ENCODE measurements around the gene TNNT1. TPM values are rescaled to one million over a fixed set of nuclear protein-coding genes. Genes with fewer than 3 reads are reported as not detected.
A peak's percentile ranks its signal among the peaks of the same experiment; 100 is the strongest.

The TNNT1 gene
- total RNA-seq, 1 donor, result under 0.01 TPM

DNA sequence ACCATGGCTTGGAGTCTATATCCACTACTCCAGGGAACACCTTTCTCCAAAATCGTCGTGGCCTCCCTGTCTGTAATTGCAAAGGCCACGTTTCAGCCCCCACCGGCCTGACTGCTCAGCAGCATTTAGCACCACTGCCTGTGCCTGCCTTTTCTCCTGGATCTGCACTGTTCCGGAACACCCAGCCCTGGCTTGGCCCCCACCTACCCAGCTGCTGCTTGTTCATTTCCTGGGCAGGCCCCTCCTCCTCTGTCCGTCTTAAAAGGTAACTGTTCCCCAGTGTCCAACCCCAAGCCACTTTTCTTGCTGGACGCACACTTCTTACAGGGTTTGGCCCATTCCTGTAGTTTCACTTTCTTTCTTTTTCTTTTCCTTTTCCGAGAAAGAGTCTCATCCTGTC is 39.6 kb upstream of the TNNT1 start:
- TF ChIP-seq, protein P1, sequence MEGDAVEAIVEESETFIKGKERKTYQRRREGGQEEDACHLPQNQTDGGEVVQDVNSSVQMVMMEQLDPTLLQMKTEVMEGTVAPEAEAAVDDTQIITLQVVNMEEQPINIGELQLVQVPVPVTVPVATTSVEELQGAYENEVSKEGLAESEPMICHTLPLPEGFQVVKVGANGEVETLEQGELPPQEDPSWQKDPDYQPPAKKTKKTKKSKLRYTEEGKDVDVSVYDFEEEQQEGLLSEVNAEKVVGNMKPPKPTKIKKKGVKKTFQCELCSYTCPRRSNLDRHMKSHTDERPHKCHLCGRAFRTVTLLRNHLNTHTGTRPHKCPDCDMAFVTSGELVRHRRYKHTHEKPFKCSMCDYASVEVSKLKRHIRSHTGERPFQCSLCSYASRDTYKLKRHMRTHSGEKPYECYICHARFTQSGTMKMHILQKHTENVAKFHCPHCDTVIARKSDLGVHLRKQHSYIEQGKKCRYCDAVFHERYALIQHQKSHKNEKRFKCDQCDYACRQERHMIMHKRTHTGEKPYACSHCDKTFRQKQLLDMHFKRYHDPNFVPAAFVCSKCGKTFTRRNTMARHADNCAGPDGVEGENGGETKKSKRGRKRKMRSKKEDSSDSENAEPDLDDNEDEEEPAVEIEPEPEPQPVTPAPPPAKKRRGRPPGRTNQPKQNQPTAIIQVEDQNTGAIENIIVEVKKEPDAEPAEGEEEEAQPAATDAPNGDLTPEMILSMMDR (IDR thresholded peaks at IDR 0.05; ENCODE audit: insufficient read depth, low read depth, low read length), result no peak
- no peak for DNase-seq (ENCODE audit: low read depth)
- no peak overlapping the region for H3K4me3 ChIP-seq (ENCODE audit: low read depth, low read length)

DNA sequence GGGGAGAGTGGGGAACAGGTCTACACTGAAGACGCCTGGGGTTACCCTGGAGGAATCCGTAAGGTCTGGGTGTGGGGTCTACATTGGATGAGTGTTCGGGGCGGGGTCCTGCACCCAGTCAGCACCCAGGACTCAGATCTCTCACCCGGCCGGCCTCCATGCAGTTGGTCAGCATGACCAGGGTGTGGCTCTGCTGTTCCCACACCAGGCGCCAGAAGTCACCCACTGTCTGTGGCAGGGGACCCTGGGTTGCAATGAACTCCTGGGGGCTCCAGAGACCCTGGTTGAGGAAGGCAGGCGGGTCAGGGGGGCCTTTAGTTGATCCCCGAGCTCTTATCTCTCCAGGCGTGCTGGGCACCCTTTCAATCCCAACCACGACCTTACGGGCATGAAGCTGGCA is 37.1 kb upstream of the TNNT1 start:
- DNase-seq (ENCODE audit: low read depth), result no peak
- no peak overlapping the region for H3K4me3 ChIP-seq (ENCODE audit: low read depth, low read length)
- TF ChIP-seq, protein P1 (IDR thresholded peaks at IDR 0.05; ENCODE audit: insufficient read depth, low read depth, low read length), result no peak

DNA sequence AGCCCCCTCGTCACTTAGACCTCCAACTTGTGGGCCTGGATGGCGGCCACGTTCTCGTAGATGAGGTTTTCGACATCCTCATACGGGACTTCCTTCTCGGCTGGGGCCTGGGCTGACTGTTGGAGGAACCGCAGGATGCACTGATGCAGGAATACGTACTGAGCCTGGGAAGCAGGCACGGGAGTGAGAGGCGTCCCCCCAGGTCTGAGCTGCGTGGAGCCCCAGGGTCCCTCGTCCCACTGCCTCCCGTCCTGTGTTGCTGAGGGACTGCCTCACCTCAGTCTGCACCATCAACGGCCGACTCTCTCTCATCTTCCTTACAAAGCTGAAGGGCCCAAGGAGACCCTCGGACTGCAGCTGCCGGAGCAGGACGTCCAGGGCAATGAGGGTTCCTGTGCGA is 32.7 kb upstream of the TNNT1 start:
- H3K4me3 ChIP-seq (ENCODE audit: low read depth, low read length), result no peak overlapping the region
- TF ChIP-seq, protein P1 (IDR thresholded peaks at IDR 0.05; ENCODE audit: insufficient read depth, low read depth, low read length), result no peak
- DNase-seq (ENCODE audit: low read depth), result no peak

DNA sequence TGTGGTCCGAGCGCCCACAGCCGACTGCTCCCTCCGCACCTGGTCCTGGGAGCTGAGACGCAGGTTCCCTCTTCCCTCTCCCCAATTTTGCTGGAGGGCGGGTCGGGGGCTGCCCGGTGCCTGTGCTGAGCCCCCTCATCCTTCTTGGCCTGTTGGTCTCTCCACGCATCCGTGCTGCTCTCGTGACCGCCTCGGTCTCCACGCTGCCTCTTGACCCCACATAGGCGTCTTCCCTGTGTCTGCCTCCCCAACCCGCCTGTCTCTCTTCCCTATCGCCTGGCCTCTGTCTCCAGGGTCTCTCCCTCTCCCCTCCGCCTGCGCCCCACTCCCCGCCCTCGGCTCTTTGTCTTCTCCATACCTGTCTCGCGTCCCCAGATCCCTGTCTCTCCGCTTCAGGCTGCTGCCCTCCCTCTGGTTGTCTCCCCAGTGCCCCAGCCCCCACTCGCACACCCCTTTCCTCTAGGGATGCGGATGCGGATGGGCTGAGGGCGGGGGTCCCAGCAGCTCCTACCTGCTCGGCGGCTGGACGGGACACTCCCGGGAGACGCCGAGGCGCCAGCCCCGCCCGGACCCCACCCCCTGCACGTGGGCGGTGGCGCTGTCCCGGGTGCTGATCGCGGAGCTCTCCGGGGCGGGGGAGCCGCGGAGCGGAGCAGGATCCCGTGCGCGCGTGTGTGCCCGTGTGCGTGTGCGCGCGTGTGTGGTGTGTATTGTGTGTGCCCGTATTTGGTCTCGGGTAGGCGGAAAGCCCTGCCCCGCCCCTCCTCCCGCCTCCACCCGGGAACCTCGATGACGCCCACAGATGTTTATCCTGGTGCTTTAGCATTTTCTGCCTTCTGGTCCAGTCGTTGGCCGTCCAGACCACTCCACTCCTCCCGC is 30.8 kb upstream of the TNNT1 start, which contains the start of gene SYT5:
SYT5 (minus strand) TSS at position 684 of the 879 bp plus-strand sequence. CDS start 1,248 bp downstream, outside the sequence.
- peak; percentile 24 for DNase-seq (ENCODE audit: low read depth)
- H3K4me3 ChIP-seq (ENCODE audit: low read depth, low read length), result peak within 1 kb of the TSS; percentile 40
- TF ChIP-seq, protein P1 (IDR thresholded peaks at IDR 0.05; ENCODE audit: insufficient read depth, low read depth, low read length), result no peak

DNA sequence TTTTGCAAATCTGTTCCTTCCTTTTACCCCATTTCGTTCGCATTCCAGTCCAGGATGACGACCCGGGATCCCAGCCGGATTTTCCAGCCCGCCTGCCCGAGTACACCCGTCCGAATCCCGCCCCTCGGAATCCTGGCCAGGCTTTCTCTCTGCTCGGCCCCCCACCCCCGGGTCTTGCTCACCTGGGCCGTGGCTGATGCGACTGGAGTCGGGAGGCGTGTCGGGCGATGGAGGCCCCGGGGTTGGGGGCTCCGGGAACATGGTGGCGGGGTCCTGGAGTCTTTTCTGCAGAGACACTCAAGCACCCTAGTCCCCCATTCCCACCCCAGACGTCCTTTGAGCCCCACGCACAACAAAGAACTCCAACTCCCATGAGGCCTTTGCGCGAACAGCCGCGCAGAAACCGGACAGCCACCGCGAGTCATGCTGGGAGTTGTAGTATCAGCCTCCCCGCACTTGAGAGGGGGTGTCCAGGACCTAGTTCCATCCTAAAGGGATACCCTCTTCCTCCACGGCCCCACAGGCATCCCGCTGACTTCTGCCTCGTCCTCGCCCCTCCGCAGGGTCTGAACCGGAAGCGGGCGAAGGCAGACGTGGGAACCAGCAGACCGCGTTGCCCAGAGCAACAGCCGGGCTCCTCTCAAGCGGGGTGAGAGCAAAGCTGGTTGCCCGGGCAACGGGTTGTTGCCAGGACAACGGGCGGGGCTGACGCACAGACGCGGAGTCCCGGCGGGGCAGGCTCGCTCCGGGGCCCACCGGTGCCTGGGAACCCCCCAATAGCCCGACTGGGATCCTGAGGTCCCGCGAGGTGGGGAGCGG is 30.0 kb upstream of the TNNT1 start:
- H3K4me3 ChIP-seq (ENCODE audit: low read depth, low read length), result peak overlapping the region; percentile 40
- DNase-seq (ENCODE audit: low read depth), result peak; percentile 78
- TF ChIP-seq, protein P1 (IDR thresholded peaks at IDR 0.05; ENCODE audit: insufficient read depth, low read depth, low read length), result no peak

DNA sequence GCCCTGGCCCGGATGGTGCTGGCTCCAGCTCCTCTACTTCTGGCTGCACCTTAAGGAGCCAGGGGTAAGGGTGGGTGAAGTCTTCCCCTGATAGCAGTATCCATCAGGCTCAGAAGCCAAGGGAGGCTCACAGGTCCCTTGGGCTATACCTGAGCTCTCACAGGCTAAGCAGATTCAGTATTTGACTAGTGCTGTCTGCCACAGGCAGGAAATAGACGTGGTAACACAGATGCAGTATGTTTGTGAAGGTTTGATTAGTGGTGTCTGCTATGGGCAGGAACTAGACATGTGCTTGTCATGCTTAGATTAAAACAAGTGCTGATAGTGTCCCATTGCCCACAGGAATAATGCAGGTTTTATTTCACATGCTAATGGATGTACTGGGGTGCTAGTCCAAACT is 27.1 kb upstream of the TNNT1 start:
- no peak for DNase-seq (ENCODE audit: low read depth)
- TF ChIP-seq, protein P1 (IDR thresholded peaks at IDR 0.05; ENCODE audit: insufficient read depth, low read depth, low read length), result no peak
- H3K4me3 ChIP-seq (ENCODE audit: low read depth, low read length), result no peak overlapping the region

Data from fibroblast of villous mesenchyme (primary cell).